Left cardiac atrium (tissue), 4 donors: ENCODE data around the gene FCHSD1. TPM values are rescaled to one million over a fixed set of nuclear protein-coding genes. Genes with fewer than 3 reads are reported as not detected.

ENCODE experiments used
- ATAC-seq, 2 donors: fragments of 200-7000 bp; cut with Tn5 transposase; one replicate each; pipeline ENCODE4 v1.9.1; 2020; ENCODE audit warnings: mild to moderate bottlenecking in 2 of 2, moderate library complexity in 2 of 2
- DNase-seq: peaks from one replicate; pipeline ENCODE4 v3.0.0-alpha.2; 2020
- intact Hi-C, 2 donors: fragments of 100-400 bp; cut with DNase I; formaldehyde crosslinking; loops; one replicate each; pipeline versions ENCODE4 v1.14.1 to v1.15.1; 2022 to 2023
- total RNA-seq, 2 donors: library from RNA; stranded (reverse); fragmentation: NEBNext Ultra II Directional; extraction: Animal tissue kit (Norgen Biotek cat#: 25700); gene quantifications; one replicate each; pipeline ENCODE4 v1.2.1, GENCODE V29; 2021
- donor health status: DM: no; HTN: yes; CAD: no.
- donor health status: DM: no; HTN: yes; CAD: no; lungs with severe emphysema.
- donor health status: DM: yes; HTN: yes; CAD: no.
- donor health status: Dilated cardiomyopathy.

The FCHSD1 gene
- total RNA-seq, 2 donors from 2014 or later: 6.1 to 7.3 TPM

- ATAC-seq (no peak), DNase-seq (no peak)
- intact Hi-C loops: no loop called here
These were observed 2.0 kb downstream of the FCHSD1 start for GRCh38 chr5:141649056-141649688.

GRCh38 chr5:141647851-141648250, 3.4 kb downstream of the FCHSD1 start:
- no peak for DNase-seq
- ATAC-seq: no peak
- intact Hi-C loops: no loop called here

GRCh38 chr5:141647242-141647641, 4.0 kb downstream of the FCHSD1 start:
- no peak for ATAC-seq
- intact Hi-C loops: no loop called here
- no peak for DNase-seq

GRCh38 chr5:141646026-141646425, 5.2 kb downstream of the FCHSD1 start:
- ATAC-seq (no peak), DNase-seq (no peak)
- intact Hi-C loops: no loop called here

GRCh38 chr5:141641634-141642267, 9.5 kb downstream of the FCHSD1 start:
- DNase-seq (no peak), ATAC-seq (no peak)
- intact Hi-C loops: no loop called here

- DNase-seq (no peak), ATAC-seq (no peak)
- intact Hi-C loops: no loop called here
These were observed 10.5 kb downstream of the FCHSD1 start for GRCh38 chr5:141640698-141641097.

- no peak for ATAC-seq
- intact Hi-C loops: no loop called here
- DNase-seq: no peak
These were observed 11.2 kb downstream of the FCHSD1 start for GRCh38 chr5:141640051-141640415.

GRCh38 chr5:141639357-141640050, 11.7 kb downstream of the FCHSD1 start:
- ATAC-seq (no peak), DNase-seq (no peak)
- intact Hi-C loops: no loop called here

- intact Hi-C loops: no loop called here
- no peak for ATAC-seq
- no peak for DNase-seq
These were observed 12.4 kb downstream of the FCHSD1 start for GRCh38 chr5:141638771-141639170.

GRCh38 chr5:141637767-141638419, 13.3 kb downstream of the FCHSD1 start:
- peak; percentile 75 for DNase-seq
- intact Hi-C loops: no loop called here
- ATAC-seq: peak; percentile 47 to 50

- ATAC-seq (peak; percentile 18 to 36), DNase-seq (no peak)
- intact Hi-C loops: no loop called here
These were observed 14.0 kb downstream of the FCHSD1 start for GRCh38 chr5:141637123-141637766.

GRCh38 chr5:141636413-141637122, 14.7 kb downstream of the FCHSD1 start, which contains the start of the genes HDAC3 and RELL2:
Gene HDAC3 (minus strand): TSS chr5:141636849. CDS start chr5:141636790, 59 bp downstream.
Gene RELL2 (plus strand): TSS chr5:141636997. CDS start chr5:141638226, 1,229 bp downstream.
- intact Hi-C loops: no loop called here
- peak; percentile 94 for DNase-seq
- ATAC-seq: peak; percentile 98 to 99

- intact Hi-C loops: no loop called here
- ATAC-seq: no peak
These were observed 15.2 kb downstream of the FCHSD1 start for GRCh38 chr5:141636106-141636412.

GRCh38 chr5:141635646-141636045, 15.6 kb downstream of the FCHSD1 start:
- intact Hi-C loops: no loop called here
- DNase-seq: no peak
- no peak for ATAC-seq

More at GRCh38 chr5:141636106-141636412, 15.2 kb downstream of the FCHSD1 start:
- no peak for DNase-seq

- DNase-seq (no peak), ATAC-seq (no peak)
- intact Hi-C loops: no loop called here
These were observed 16.5 kb downstream of the FCHSD1 start for GRCh38 chr5:141634720-141635119.

- intact Hi-C loops: no loop called here
These were observed 17.2 kb downstream of the FCHSD1 start for GRCh38 chr5:141633871-141634561.

GRCh38 chr5:141632650-141633049, 18.6 kb downstream of the FCHSD1 start:
- no peak for DNase-seq
- intact Hi-C loops: no loop called here
- ATAC-seq: no peak

More at GRCh38 chr5:141633871-141634561, 17.2 kb downstream of the FCHSD1 start:
- DNase-seq: no peak
- no peak for ATAC-seq

- no peak for DNase-seq
- intact Hi-C loops: no loop called here
- no peak for ATAC-seq
These were observed 20.6 kb downstream of the FCHSD1 start for GRCh38 chr5:141630570-141631140.
